H9 (cell line): ENCODE data around the gene BANP. TPM values are rescaled to one million over a fixed set of nuclear protein-coding genes. Genes with fewer than 3 reads are reported as not detected.
"Not testable (repeated sequence)": the region's sequence is repeated elsewhere in the genome, so short reads cannot be mapped to it uniquely, and the experiment has no call there.

ENCODE experiments used
- DNase-seq: peaks from one replicate; pipeline ENCODE4 v3.0.0-alpha.2; 2017
- H2AFZ ChIP-seq: one replicate; pipeline ENCODE4 v1.6.1; 2013; ENCODE audit warnings: mild to moderate bottlenecking, low read length, control low read depth, moderate library complexity
- H2AK5ac ChIP-seq: 2 replicates; pipeline ENCODE4 v1.6.1; 2013; ENCODE audit warnings: low read length, control low read depth, mixed read lengths; ENCODE audit not compliant: insufficient read length
- H2BK120ac ChIP-seq: one replicate; pipeline ENCODE4 v1.6.1; 2013; ENCODE audit warnings: low read depth, mild to moderate bottlenecking, low read length, control low read depth, inconsistent platforms; ENCODE audit not compliant: poor library complexity, severe bottlenecking
- H2BK12ac ChIP-seq: 2 replicates; pipeline ENCODE4 v1.6.1; 2013; ENCODE audit warnings: low read length, control low read depth, mixed read lengths, low read depth; ENCODE audit not compliant: insufficient read length
- H2BK15ac ChIP-seq: 2 replicates; pipeline ENCODE4 v1.6.1; 2013; ENCODE audit warnings: low read depth, low read length, control low read depth
- H2BK20ac ChIP-seq: one replicate; pipeline ENCODE4 v1.6.1; 2013; ENCODE audit warnings: low read depth, mild to moderate bottlenecking, low read length, control low read depth, inconsistent platforms; ENCODE audit not compliant: poor library complexity, severe bottlenecking
- H2BK5ac ChIP-seq: 2 replicates; pipeline ENCODE4 v1.6.1; 2013; ENCODE audit warnings: low read length, control low read depth, mixed read lengths; ENCODE audit not compliant: insufficient read length
- H3K14ac ChIP-seq: 2 replicates; pipeline ENCODE4 v1.6.1; 2013; ENCODE audit warnings: low read length, control low read depth; ENCODE audit not compliant: insufficient read depth
- H3K18ac ChIP-seq: 2 replicates; pipeline ENCODE4 v1.6.1; 2013; ENCODE audit warnings: low read depth, mild to moderate bottlenecking, mixed read lengths, low read length, control low read depth; ENCODE audit not compliant: insufficient read length
- H3K23ac ChIP-seq: 2 replicates; pipeline ENCODE4 v1.6.1; 2013; ENCODE audit warnings: low read length, control low read depth, mixed read lengths, low read depth; ENCODE audit not compliant: insufficient read length
- H3K23me2 ChIP-seq: 2 replicates; pipeline ENCODE4 v1.6.1; 2013; ENCODE audit warnings: low read depth, mild to moderate bottlenecking, mixed read lengths, low read length, control low read depth; ENCODE audit not compliant: insufficient read length, poor library complexity, severe bottlenecking
- H3K27ac ChIP-seq: 2 replicates; pipeline ENCODE4 v1.5.1; 2013; ENCODE audit warnings: low read length, control low read depth, mixed read lengths, low read depth; ENCODE audit not compliant: insufficient read length
- H3K27me3 ChIP-seq: 2 replicates; pipeline ENCODE4 v1.6.1; 2013; ENCODE audit warnings: low read length, control low read depth, inconsistent platforms; ENCODE audit not compliant: insufficient read depth
- H3K4ac ChIP-seq: 2 replicates; pipeline ENCODE4 v1.6.1; 2013; ENCODE audit warnings: low read depth, mild to moderate bottlenecking, control low read depth, inconsistent platforms, low read length, moderate library complexity
- H3K4me1 ChIP-seq: 2 replicates; pipeline ENCODE4 v1.6.1; 2013; ENCODE audit warnings: low read length, control low read depth, inconsistent platforms; ENCODE audit not compliant: insufficient read depth
- H3K4me2 ChIP-seq: 2 replicates; pipeline ENCODE4 v1.6.1; 2013; ENCODE audit warnings: low read length, control low read depth, mixed read lengths; ENCODE audit not compliant: insufficient read length, insufficient read depth
- H3K56ac ChIP-seq: 2 replicates; pipeline ENCODE4 v1.6.1; 2013; ENCODE audit warnings: low read depth, mild to moderate bottlenecking, mixed read lengths, low read length, control low read depth; ENCODE audit not compliant: insufficient read length
- H3K79me1 ChIP-seq: 2 replicates; pipeline ENCODE4 v1.6.1; 2013; ENCODE audit warnings: low read depth, mild to moderate bottlenecking, moderate library complexity, low read length, control low read depth, inconsistent platforms; ENCODE audit not compliant: insufficient read depth, poor library complexity, severe bottlenecking
- H3K79me2 ChIP-seq: 2 replicates; pipeline ENCODE4 v1.6.1; 2013; ENCODE audit warnings: low read length, control low read depth, inconsistent platforms; ENCODE audit not compliant: insufficient read depth
- H3K9ac ChIP-seq: 2 replicates; pipeline ENCODE4 v1.6.1; 2013; ENCODE audit warnings: low read length, control low read depth, mixed read lengths; ENCODE audit not compliant: insufficient read length; ENCODE audit errors: extremely low read depth
- H3K9me3 ChIP-seq: one replicate; pipeline ENCODE4 v1.6.1; 2013; ENCODE audit warnings: low read depth, low read length, inconsistent platforms; ENCODE audit not compliant: control insufficient read depth
- H3T11ph ChIP-seq: one replicate; pipeline ENCODE4 v1.6.1; 2013; ENCODE audit warnings: mild to moderate bottlenecking, low read length, control low read depth, inconsistent platforms
- H4K20me1 ChIP-seq: one replicate; pipeline ENCODE4 v1.6.1; 2013; ENCODE audit not compliant: control insufficient read depth, insufficient read length, insufficient read depth
- H4K5ac ChIP-seq: 2 replicates; pipeline ENCODE4 v1.6.1; 2013; ENCODE audit warnings: low read depth, mild to moderate bottlenecking, mixed read lengths, low read length, control low read depth; ENCODE audit not compliant: insufficient read length
- H4K8ac ChIP-seq: replicated peaks from 2 replicates; pipeline ENCODE4 v1.6.1; 2013; ENCODE audit warnings: low read length, control low read depth, mixed read lengths, low read depth; ENCODE audit not compliant: insufficient read length
- H4K91ac ChIP-seq: 2 replicates; pipeline ENCODE4 v1.6.1; 2013; ENCODE audit warnings: low read depth, mild to moderate bottlenecking, moderate library complexity, mixed read lengths, low read length, control low read depth; ENCODE audit not compliant: insufficient read length
- H3K27ac Mint-ChIP-seq, 3 experiments: 2 replicates in 2 of 3; 3 replicates in 1 of 3; pipeline ENCODE4 v1.8.0; 2020 to 2021; ENCODE audit warnings: mixed read lengths in 3 of 3, mild to moderate bottlenecking in 1 of 3, moderate library complexity in 1 of 3
- H3K27me3 Mint-ChIP-seq: 2 replicates; pipeline ENCODE4 v1.8.0; 2021; ENCODE audit warnings: low read depth, mild to moderate bottlenecking, moderate library complexity, mixed read lengths
- H3K36me3 Mint-ChIP-seq, 3 experiments: 2 replicates in 2 of 3; 3 replicates in 1 of 3; pipeline ENCODE4 v1.8.0; 2020 to 2021; ENCODE audit warnings: low read depth in 3 of 3, mixed read lengths in 3 of 3; ENCODE audit not compliant: insufficient read depth in 1 of 3
- H3K4me1 Mint-ChIP-seq, 2 experiments: 2 replicates each; pipeline ENCODE4 v1.8.0; 2020; ENCODE audit warnings: mixed read lengths in 2 of 2
- H3K4me3 Mint-ChIP-seq, 2 experiments: 2 replicates in 1 of 2; 3 replicates in 1 of 2; pipeline ENCODE4 v1.8.0; 2020 to 2021; ENCODE audit warnings: mild to moderate bottlenecking in 2 of 2, mixed read lengths in 2 of 2, moderate library complexity in 1 of 2
- H3K9me3 Mint-ChIP-seq, 2 experiments: 2 replicates in 1 of 2; 3 replicates in 1 of 2; pipeline ENCODE4 v1.8.0; 2020; ENCODE audit warnings: mild to moderate bottlenecking in 2 of 2, mixed read lengths in 2 of 2, moderate library complexity in 1 of 2
- WGBS: extraction: QIAGEN DNeasy Blood & Tissue Kit; methylation state at CpG from one replicate; pipeline ENCODE4 v1.1.7; 2013; ENCODE audit warnings: missing lambda C conversion rate, low lambda C conversion rate, mixed read lengths; ENCODE audit not compliant: insufficient read length; ENCODE audit errors: extremely low coverage; 5-methylcytosine and 5-hydroxymethylcytosine counted together
- total RNA-seq: library from RNA; stranded (reverse); gene quantifications from 2 replicates; pipeline ENCODE4 v1.2.1, GENCODE V29; 2021

Gene BANP
- total RNA-seq, 1 experiment from 2014 or later: 24.9 TPM

DNA sequence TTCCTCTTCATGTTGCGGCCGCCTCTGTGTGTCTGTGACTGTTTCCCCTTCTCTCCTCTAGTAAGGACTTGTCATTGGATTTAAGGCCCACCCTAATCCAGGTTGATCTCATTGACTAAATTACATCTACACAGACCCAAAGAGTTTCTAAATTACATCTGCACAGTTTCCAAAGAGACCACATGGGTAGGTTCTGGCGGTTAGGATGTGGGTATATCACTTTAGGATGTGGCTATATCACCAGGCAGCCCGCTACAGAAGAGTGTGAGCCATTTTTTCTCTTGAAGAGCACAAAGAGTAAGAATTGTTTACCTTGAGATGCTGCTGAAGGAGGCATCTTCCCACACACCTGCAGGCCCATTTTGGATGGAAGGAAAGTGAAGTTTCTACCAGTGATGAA lies 30.1 kb downstream of the BANP start:
- not testable (repeated sequence) for H2AFZ ChIP-seq, H3K27ac Mint-ChIP-seq, H3K23me2 ChIP-seq, H4K20me1 ChIP-seq, H3K56ac ChIP-seq, DNase-seq, H3K27me3 ChIP-seq, H3K79me2 ChIP-seq, H2BK5ac ChIP-seq, H3K9ac ChIP-seq, H3K18ac ChIP-seq, H2BK12ac ChIP-seq, H3T11ph ChIP-seq, H4K5ac ChIP-seq, H3K27ac ChIP-seq, H3K4me1 ChIP-seq, H3K14ac ChIP-seq, H3K23ac ChIP-seq, H4K8ac ChIP-seq, H3K79me1 ChIP-seq, H3K9me3 ChIP-seq, H3K27me3 Mint-ChIP-seq, H3K9me3 Mint-ChIP-seq, H3K4ac ChIP-seq, H2BK20ac ChIP-seq, H3K4me2 ChIP-seq, H4K91ac ChIP-seq, H2BK15ac ChIP-seq, H2BK120ac ChIP-seq, H2AK5ac ChIP-seq, H3K4me3 Mint-ChIP-seq
- Mint-ChIP-seq H3K36me3 (peaks cover 21 to 49% (median 38%) of the 10 kb centered on the region in 3 experiments; a peak in 6 of 7 replicates), H3K4me1 (peaks cover 3 to 11% of the 10 kb centered on the region in 2 experiments)
- WGBS: no CpG with 5 or more reads among the region's 4 CpGs
